K562 (cell line): Measurements from ENCODE around the gene HNRNPF. TPM values are rescaled to one million over a fixed set of nuclear protein-coding genes. Genes with fewer than 3 reads are reported as not detected.

ENCODE experiments used
- ARNT ChIP-seq, 2 experiments: fragments of 450-650 bp; IDR thresholded peaks; 2 replicates each; pipeline ENCODE4 v1.6.1; 2016; ENCODE audit warnings: mild to moderate bottlenecking in 1 of 2
- CEBPG ChIP-seq, 3 experiments: fragments of 200-800 bp in 1 of 3; sonication (Bioruptor generic) in 1 of 3; sonication (generic) in 1 of 3; formaldehyde crosslinking in 1 of 3; IDR thresholded peaks in 2 of 3; conservative IDR thresholded peaks in 1 of 3; 2 replicates each; pipeline versions ENCODE4 v1.6.1 to v1.8.0; 2016 to 2022; ENCODE audit warnings: missing compliant biosample characterization in 2 of 3, missing genetic modification characterization in 2 of 3, mild to moderate bottlenecking in 1 of 3, missing genetic modification reagents in 1 of 3
- E2F1 ChIP-seq: sonication (generic); formaldehyde crosslinking; IDR thresholded peaks from 2 replicates; pipeline ENCODE4 v1.8.1; 2023; ENCODE audit warnings: mild to moderate bottlenecking, missing genetic modification reagents, moderate library complexity
- ETV1 ChIP-seq: fragments of 450-650 bp; conservative IDR thresholded peaks from 2 replicates; pipeline ENCODE4 v1.6.1; 2016; ENCODE audit warnings: missing genetic modification characterization, control low read depth, low read depth, missing compliant biosample characterization
- FOXM1 ChIP-seq, 2 experiments: fragments of 450-650 bp in 1 of 2; sonication (generic) in 1 of 2; formaldehyde crosslinking in 1 of 2; IDR thresholded peaks; 2 replicates each; pipeline versions ENCODE4 v1.6.1 to v1.9.0; 2017 to 2022; ENCODE audit warnings: low read depth in 2 of 2, mild to moderate bottlenecking in 2 of 2, missing genetic modification reagents in 1 of 2, moderate library complexity in 1 of 2
- HCFC1 ChIP-seq: IDR thresholded peaks from 2 replicates; pipeline ENCODE4 v1.6.1; 2012; ENCODE audit warnings: low read depth, low read length, improper control_type of control experiment
- HLTF ChIP-seq: fragments of 450-650 bp; IDR thresholded peaks from 2 replicates; pipeline ENCODE4 v1.6.1; 2016
- MXD1 ChIP-seq: fragments of 250-450 bp; sonication (Bioruptor Pico); IDR thresholded peaks from 2 replicates; pipeline ENCODE4 v1.8.0; 2021; ENCODE audit warnings: borderline replicate concordance, mild to moderate bottlenecking, moderate library complexity; ENCODE audit not compliant: poor library complexity, severe bottlenecking
- NCOA2 ChIP-seq, 2 experiments: fragments of 450-650 bp; IDR thresholded peaks; 2 replicates each; pipeline ENCODE4 v1.6.1; 2018; ENCODE audit warnings: mild to moderate bottlenecking in 2 of 2, moderate library complexity in 1 of 2; ENCODE audit not compliant: partially characterized antibody in 2 of 2
- NCOR1 ChIP-seq: fragments of 450-650 bp; IDR thresholded peaks from 2 replicates; pipeline ENCODE4 v1.6.1; 2016; ENCODE audit warnings: mild to moderate bottlenecking, moderate library complexity
- PRPF4 ChIP-seq: fragments of 200-400 bp; formaldehyde crosslinking; IDR thresholded peaks from one replicate; pipeline ENCODE4 v1.6.1; 2017; ENCODE audit warnings: low read length, low read depth, mild to moderate bottlenecking; ENCODE audit not compliant: insufficient read depth, poor library complexity, severe bottlenecking
- SFPQ ChIP-seq: fragments of 200-400 bp; formaldehyde crosslinking; IDR thresholded peaks from 2 replicates; pipeline ENCODE4 v1.6.1; 2017; ENCODE audit warnings: mild to moderate bottlenecking, low read depth, low read length, moderate library complexity
- TFAP4 ChIP-seq: sonication (generic); formaldehyde crosslinking; IDR thresholded peaks from 2 replicates; pipeline ENCODE4 v1.8.0; 2022; ENCODE audit warnings: missing genetic modification reagents, mild to moderate bottlenecking, moderate library complexity, borderline replicate concordance
- ZEB2 ChIP-seq: fragments of 450-650 bp; IDR thresholded peaks from 2 replicates; pipeline ENCODE4 v1.6.1; 2016
- ZNF12 ChIP-seq: sonication (generic); formaldehyde crosslinking; IDR thresholded peaks from 2 replicates; pipeline ENCODE4 v1.4.0; 2020; ENCODE audit warnings: mild to moderate bottlenecking, missing genetic modification reagents
- ZNF347 ChIP-seq: fragments of 450-650 bp; formaldehyde crosslinking; IDR thresholded peaks from 2 replicates; pipeline ENCODE4 v1.4.0; 2020; ENCODE audit warnings: low read depth, mild to moderate bottlenecking, moderate library complexity
- ZNF41 ChIP-seq: fragments of 250-450 bp; sonication (Bioruptor Pico); conservative IDR thresholded peaks from 2 replicates; pipeline ENCODE4 v1.4.0; 2020; ENCODE audit warnings: mild to moderate bottlenecking
- ZNF584 ChIP-seq: fragments of 200-800 bp; sonication (Bioruptor generic); IDR thresholded peaks from 2 replicates; pipeline ENCODE4 v1.6.1; 2016; ENCODE audit warnings: low read depth, mild to moderate bottlenecking, missing genetic modification characterization, missing compliant biosample characterization
- ZNF586 ChIP-seq: fragments of 450-650 bp; formaldehyde crosslinking; conservative IDR thresholded peaks from 2 replicates; pipeline ENCODE4 v1.4.0; 2020; ENCODE audit warnings: mild to moderate bottlenecking, moderate library complexity
- ZNF707 ChIP-seq: fragments of 250-450 bp; sonication (Bioruptor Pico); conservative IDR thresholded peaks from 2 replicates; pipeline ENCODE4 v1.8.0; 2022; ENCODE audit warnings: inconsistent platforms, mild to moderate bottlenecking, moderate library complexity
- ZZZ3 ChIP-seq: fragments of 450-650 bp; IDR thresholded peaks from 2 replicates; pipeline ENCODE4 v1.6.1; 2016; ENCODE audit warnings: antibody characterized with exemption, mild to moderate bottlenecking, moderate library complexity
- polyA plus RNA-seq, 8 experiments: library from polyadenylated mRNA; depleted of rRNA in 4 of 8; stranded (reverse) in 5 of 8; unstranded in 3 of 8; fragments of >200 nt; fragmentation: Nextera tagmentation in 2 of 8; fragmentation: Illumina TruSeq in 1 of 8; extraction: Ambion mirVana in 2 of 8; extraction: Trizol in 1 of 8; gene quantifications; 2 replicates each; pipeline versions ENCODE4 v1.2.1 to v1.2.3, GENCODE V29; 2011 to 2014; ENCODE audit warnings: inconsistent platforms in 1 of 8, missing spikeins in 1 of 8
- total RNA-seq, 7 experiments: library from RNA; depleted of rRNA in 6 of 7; stranded (reverse); fragments of >200 nt in 6 of 7; fragmentation: Illumina TruSeq in 2 of 7; extraction: Trizol in 2 of 7; gene quantifications; 2 replicates each; pipeline versions ENCODE4 v1.2.1 to v1.2.3, GENCODE V29; 2011 to 2021; ENCODE audit warnings: low replicate concordance in 1 of 7

HNRNPF gene
- total and polyA plus RNA-seq, 9 of the 15 experiments (the other 6 are each of a cell fraction or from before 2014, with no cell fraction given) = 192 to 489 (median 416) TPM

- TF ChIP-seq ZNF41 (CRISPR knock-in tag) (0 out of 2 replicates have a peak, but pooled peaks have one; percentile 31), ZNF347 (CRISPR knock-in tag) (no peak), SFPQ (no peak), E2F1 (CRISPR knock-in tag) (peak; percentile 90), PRPF4 (peak; percentile 74), ZEB2 (0 out of 2 replicates have a peak, but pooled peaks have one; percentile 32), ZNF584 (CRISPR knock-in tag) (no peak), NCOA2 (IDR thresholded peaks at IDR 0.05; ENCODE audit: partially characterized antibody in 2 of 2) (no peak), CEBPG (CRISPR knock-in tag; IDR thresholded peaks at IDR 0.05) (0 out of 2 replicates have a peak, but pooled peaks have one; percentile 7), CEBPG (tag; conservative IDR thresholded peaks at IDR 0.05 in 1 of 2, IDR thresholded peaks at IDR 0.05 in 1 of 2) (peak in 1 of 2 experiments; percentile 45; a peak in 1 of 4 replicates), ZNF586 (CRISPR knock-in tag) (no peak; the same call in 1 of the 2 replicates), TFAP4 (CRISPR knock-in tag) (peak; percentile 97), HLTF (0 out of 2 replicates have a peak, but pooled peaks have one; percentile 52), ZZZ3 (no peak), HCFC1 (no peak), ARNT (IDR thresholded peaks at IDR 0.05) (no peak; a peak in 1 of 4 replicates), ZNF12 (CRISPR knock-in tag) (peak; percentile 73; the same call in 1 of the 2 replicates), FOXM1 (IDR thresholded peaks at IDR 0.05; ENCODE audit: low read depth) (no peak), FOXM1 (CRISPR knock-in tag; IDR thresholded peaks at IDR 0.05; ENCODE audit: low read depth) (no peak), ETV1 (tag) (peak; percentile 87), ZNF707 (CRISPR knock-in tag) (no peak), NCOR1 (peak; percentile 48), MXD1 (CRISPR knock-in tag) (no peak)
Observed at GRCh38 chr10:43436291-43437140, 27.5 kb upstream of the HNRNPF start, which contains the start of gene ZNF487 (continued).
